CD4-positive, alpha-beta T cell (primary cell): ENCODE results near the gene PRDM1. TPM values are rescaled to one million over a fixed set of nuclear protein-coding genes. Genes with fewer than 3 reads are reported as not detected.
A peak's percentile ranks its signal among the peaks of the same experiment; 100 is the strongest.

Experiments used
- ATAC-seq: fragments of 200-7000 bp; cut with Tn5 transposase; one replicate; pipeline ENCODE4 v1.10.0; 2022; ENCODE audit warnings: mild to moderate bottlenecking; ENCODE audit not compliant: poor library complexity
- CTCF ChIA-PET: fragments of 350-600 bp; sonication (Branson Sonifier 250); formaldehyde crosslinking; loops from one replicate; lab custom pipeline; 2021; ENCODE audit warnings: antibody characterized with exemption, inconsistent platforms; lab: Charles Lee
- POLR2A ChIA-PET: fragments of 350-600 bp; sonication (Branson Sonifier 250); formaldehyde crosslinking; loops from one replicate; lab custom pipeline; 2021; ENCODE audit warnings: antibody characterized with exemption, inconsistent platforms; lab: Charles Lee
- DNase-seq, 14 experiments: peaks; one replicate each; pipeline ENCODE4 v3.0.0-alpha.2; 2013 to 2020; ENCODE audit warnings: mixed read lengths in 2 of 14
- H3K27ac ChIP-seq, 2 donors: one replicate each; pipeline versions ENCODE4 v1.5.1 to v1.7.0; 2013; ENCODE audit warnings: low read length in 2 of 2, low read depth in 1 of 2, mild to moderate bottlenecking in 1 of 2
- H3K27me3 ChIP-seq, 2 experiments: 1 replicate in 1 of 2; 2 replicates in 1 of 2; pipeline versions ENCODE4 v1.6.1 to v1.7.0; 2013; ENCODE audit warnings: low read length in 2 of 2, control low read depth in 1 of 2, mild to moderate bottlenecking in 1 of 2, moderate library complexity in 1 of 2; ENCODE audit not compliant: insufficient read depth in 2 of 2, control insufficient read depth in 1 of 2
- H3K36me3 ChIP-seq: one replicate; pipeline ENCODE4 v1.6.1; 2013; ENCODE audit warnings: low read length, control low read depth; ENCODE audit not compliant: insufficient read depth
- H3K4me1 ChIP-seq: one replicate; pipeline ENCODE4 v1.6.1; 2013; ENCODE audit warnings: low read length, control low read depth; ENCODE audit not compliant: insufficient read depth
- H3K4me3 ChIP-seq: one replicate; pipeline ENCODE4 v1.5.1; 2013; ENCODE audit warnings: mild to moderate bottlenecking, low read length, moderate library complexity
- H3K9me3 ChIP-seq, 2 experiments: 1 replicate in 1 of 2; 2 replicates in 1 of 2; pipeline versions ENCODE4 v1.6.1 to v1.7.0; 2013; ENCODE audit warnings: low read length in 2 of 2, mild to moderate bottlenecking in 2 of 2, control low read depth in 1 of 2, moderate library complexity in 1 of 2; ENCODE audit not compliant: control insufficient read depth in 1 of 2, insufficient read depth in 1 of 2
- H3K27ac Mint-ChIP-seq: one replicate; pipeline ENCODE4 v1.8.0; 2020; ENCODE audit warnings: mixed read lengths
- H3K27me3 Mint-ChIP-seq: one replicate; pipeline ENCODE4 v1.8.0; 2021; ENCODE audit warnings: mixed read lengths
- H3K36me3 Mint-ChIP-seq: one replicate; pipeline ENCODE4 v1.8.0; 2021; ENCODE audit warnings: low read depth, mixed read lengths
- H3K4me1 Mint-ChIP-seq: one replicate; pipeline ENCODE4 v1.8.0; 2021; ENCODE audit warnings: low read depth, mixed read lengths
- H3K4me3 Mint-ChIP-seq: one replicate; pipeline ENCODE4 v1.8.0; 2020; ENCODE audit warnings: mild to moderate bottlenecking, mixed read lengths
- H3K9me3 Mint-ChIP-seq: one replicate; pipeline ENCODE4 v1.8.0; 2020; ENCODE audit warnings: mixed read lengths
- CTCF ChIP-seq: fragments of 200-600 bp; IDR thresholded peaks from one replicate; pipeline ENCODE4 v1.8.0; 2022; ENCODE audit warnings: antibody characterized with exemption, mild to moderate bottlenecking
- intact Hi-C, 2 experiments: fragments of 100-400 bp; cut with DNase I in 1 of 2; cut with micrococcal nuclease in 1 of 2; formaldehyde crosslinking; loops; one replicate each; pipeline versions ENCODE4 v1.15.1 to v1.9.0; 2023 to 2025; cut with DNase I, micrococcal nuclease
- total RNA-seq, 174 experiments: library from RNA in 2 of 174; stranded (reverse) in 2 of 174; gene quantifications; one replicate each; pipeline ENCODE4 v1.2.3 and lab custom pipeline; 2021 to 2026

The PRDM1 gene
- total RNA-seq, 2 experiments from 2014 or later = 69.9 to 83.4 TPM

GRCh38 chr6:106087548-106088325 is 1.6 kb downstream of the PRDM1 start:
- Mint-ChIP-seq H3K27me3 (peaks cover 67% of the 10 kb centered on the region), H3K4me3 (peak overlapping the region; percentile 94), H3K36me3 (no peaks in the 10 kb centered on the region), H3K4me1 (peaks cover 80% of the 10 kb centered on the region), H3K27ac (peak overlapping the region; percentile 48), H3K9me3 (no peaks in the 10 kb centered on the region)
- DNase-seq (peak in 1 of 14 experiments; percentile 31), ATAC-seq (no peak)
- H3K4me1 ChIP-seq = peaks cover 53% of the 10 kb centered on the region
- no peak for TF ChIP-seq CTCF
- H3K27ac ChIP-seq = no peak overlapping the region
- CTCF ChIA-PET = interaction anchor here (1.9 to 2.9 kb wide), 2 partner anchors 30 to 135 kb away, joined by 6 to 41 read pairs; no protein-coding TSS in a partner anchor
- intact Hi-C loops = loop anchor here (2.0 to 10.0 kb wide), 5 partner anchors 95 to 603 kb away; partner anchors contain the start of gene ATG5 (in 1 of the 2)
- POLR2A ChIA-PET = interaction anchor here (0.8 to 3.8 kb wide), 6 partner anchors 10 to 95 kb away, joined by 3 to 48 read pairs (median 4); no protein-coding TSS in a partner anchor
- H3K4me3 ChIP-seq = peak overlapping the region; percentile 62
- H3K9me3 ChIP-seq = no peaks in the 10 kb centered on the region
- no peaks in the 10 kb centered on the region for H3K36me3 ChIP-seq
- H3K27me3 ChIP-seq = peaks cover 0 to 8% of the 10 kb centered on the region in 2 experiments

GRCh38 chr6:106090001-106090400 is 3.9 kb downstream of the PRDM1 start:
- peak; percentile 27 for TF ChIP-seq CTCF
- peak overlapping the region; percentile 40 for H3K27ac Mint-ChIP-seq
- Histone ChIP-seq H3K9me3 (no peaks in the 10 kb centered on the region), H3K27ac (no peak overlapping the region), H3K27me3 (peaks cover 0 to 8% of the 10 kb centered on the region in 2 experiments), H3K36me3 (no peaks in the 10 kb centered on the region), H3K4me3 (peak overlapping the region; percentile 22), H3K4me1 (peaks cover 40% of the 10 kb centered on the region)
- ChIA-PET POLR2A (interaction anchor here (0.6 to 1.6 kb wide), 7 partner anchors 9 to 455 kb away, joined by 3 to 17 read pairs (median 3); no protein-coding TSS in a partner anchor), CTCF (interaction anchor here (0.8 to 2.9 kb wide), 11 partner anchors 9 to 477 kb away, joined by 3 to 41 read pairs (median 3); no protein-coding TSS in a partner anchor)
- intact Hi-C loops = loop anchor here (2.0 to 10.0 kb wide), 2 partner anchors 97 to 605 kb away; no protein-coding TSS in a partner anchor
- no peak for ATAC-seq
- no peaks in the 10 kb centered on the region for H3K9me3 Mint-ChIP-seq
- peaks cover 76% of the 10 kb centered on the region for H3K4me1 Mint-ChIP-seq
- H3K4me3 Mint-ChIP-seq = peak overlapping the region; percentile 54
- H3K27me3 Mint-ChIP-seq = peaks cover 70% of the 10 kb centered on the region
- peak in 3 of 14 experiments; percentile 54 to 66 (median 59) for DNase-seq
- no peaks in the 10 kb centered on the region for H3K36me3 Mint-ChIP-seq

- ChIA-PET CTCF (interaction anchor here (0.6 to 1.9 kb wide), 2 partner anchors 130 to 172 kb away, joined by 3 to 9 read pairs; no protein-coding TSS in a partner anchor), POLR2A (interaction anchor here (0.6 to 1.5 kb wide), 4 partner anchors 11 to 142 kb away, joined by 3 to 4 read pairs (median 4); no protein-coding TSS in a partner anchor)
- Histone ChIP-seq H3K9me3 (no peaks in the 10 kb centered on the region), H3K27me3 (peaks cover 0 to 8% of the 10 kb centered on the region in 2 experiments), H3K4me1 (peaks cover 38% of the 10 kb centered on the region), H3K27ac (no peak overlapping the region), H3K36me3 (no peaks in the 10 kb centered on the region), H3K4me3 (no peak overlapping the region)
- H3K9me3 Mint-ChIP-seq = no peaks in the 10 kb centered on the region
- H3K4me1 Mint-ChIP-seq = peaks cover 71% of the 10 kb centered on the region
- TF ChIP-seq CTCF = no peak
- H3K36me3 Mint-ChIP-seq = no peaks in the 10 kb centered on the region
- intact Hi-C loops = loop anchor here in 1 of 2 experiments (10.0 kb wide), 1 partner anchor 607 kb away; no protein-coding TSS in a partner anchor
- no peak overlapping the region for H3K4me3 Mint-ChIP-seq
- peak overlapping the region; percentile 34 for H3K27ac Mint-ChIP-seq
- H3K27me3 Mint-ChIP-seq = peaks cover 54% of the 10 kb centered on the region
- no peak for DNase-seq
- ATAC-seq = no peak
Observed at GRCh38 chr6:106092279-106092678, 6.1 kb downstream of the PRDM1 start.
